ENCODE data around the gene SLC47A1.

DNA sequence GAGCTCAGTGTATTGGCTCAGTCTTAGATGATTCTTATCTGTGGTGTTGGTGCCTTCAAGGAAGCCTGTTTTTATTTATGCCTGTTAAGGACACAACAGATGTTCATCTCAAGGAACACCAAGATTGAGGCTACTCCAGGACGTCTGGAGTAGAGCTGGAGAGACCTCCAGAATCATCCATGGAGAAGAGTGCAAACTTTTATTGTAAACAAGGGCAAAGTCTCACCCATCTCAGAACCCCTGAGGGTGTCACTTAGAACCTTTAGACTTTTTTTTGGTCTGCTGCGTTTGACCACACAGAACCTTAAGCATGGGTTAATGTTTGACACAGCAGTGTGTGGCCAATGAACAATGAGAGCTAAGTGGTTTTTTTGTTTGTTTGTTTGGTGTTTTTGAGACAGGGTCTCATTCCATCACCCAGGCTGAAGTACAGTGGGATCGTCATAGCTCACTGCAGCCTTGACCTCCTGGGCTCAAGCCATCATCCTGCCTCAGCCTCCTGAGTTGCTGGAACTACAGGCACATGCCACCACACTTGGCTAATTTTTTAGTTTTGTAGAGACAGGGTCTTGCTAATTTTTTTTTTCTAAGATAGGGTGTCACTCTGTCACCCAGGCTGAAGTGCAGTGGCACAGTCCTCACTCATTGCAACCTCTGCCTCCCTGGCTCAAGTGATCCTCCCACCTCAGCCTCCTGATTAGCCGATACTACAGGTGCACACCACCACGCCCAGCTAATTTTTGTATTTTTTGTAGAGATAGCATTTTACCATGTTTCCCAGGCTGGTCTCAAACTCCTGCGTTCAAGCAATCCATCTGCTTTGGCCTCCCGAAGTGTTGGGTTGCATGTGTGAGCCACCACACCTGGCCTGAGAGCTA, 16.3 kb downstream of the SLC47A1 start:
- no peak for TF ChIP-seq CTCF (IDR thresholded peaks at IDR 0.05)
- no peak for TF ChIP-seq EZH2 (IDR thresholded peaks at IDR 0.05; ENCODE audit: borderline replicate concordance, insufficient read depth, low read depth, low read length, poor library complexity, severe bottlenecking)
